ENCODE measurements around the gene ASPG.
"Not testable (repeated sequence)": the region's sequence is repeated elsewhere in the genome, so short reads cannot be mapped to it uniquely, and the experiment has no call there.

Gene ASPG

DNA sequence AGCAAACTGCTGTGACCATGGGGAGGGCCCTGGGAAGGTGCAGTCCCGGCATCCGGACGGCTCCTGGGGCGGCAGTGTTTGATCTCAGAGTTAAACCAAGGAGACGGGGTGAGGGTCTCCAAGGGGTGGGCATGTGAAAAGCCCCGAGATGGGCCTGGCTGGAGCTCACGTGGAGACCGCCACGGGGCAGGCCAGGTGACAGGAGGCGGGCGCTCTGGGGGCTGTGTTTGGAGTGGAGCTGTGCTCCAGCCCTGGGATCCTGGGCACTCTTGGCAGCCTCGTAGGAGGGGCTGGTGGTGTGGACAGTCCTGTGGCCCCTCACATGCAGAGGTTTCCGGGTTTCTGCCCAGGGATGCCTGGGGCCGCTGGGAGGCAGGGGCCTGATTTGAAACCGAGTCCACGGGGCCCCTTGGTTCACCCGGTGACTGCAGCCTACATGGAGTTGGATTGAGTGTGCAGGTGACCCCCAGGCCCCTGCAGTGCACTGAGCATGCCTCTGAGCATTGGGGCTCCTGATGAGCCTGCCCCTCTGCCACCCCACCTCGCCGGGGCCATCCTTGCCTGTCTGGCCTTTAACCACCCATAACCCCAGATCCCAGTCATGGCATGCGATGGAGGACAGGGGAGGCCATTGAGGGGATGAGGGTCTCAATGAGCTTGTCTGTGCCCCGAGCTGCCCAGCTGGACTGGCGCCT is 61.3 kb downstream of the ASPG start:
- Histone ChIP-seq H3K4me1 (ENCODE audit: control insufficient read depth, insufficient read depth, low read length) (peaks cover 5% of the 10 kb centered on the region), H3K9ac (ENCODE audit: low read length) (no peak overlapping the region), H3K4me3 (ENCODE audit: low read length) (no peak overlapping the region), H3K9me3 (ENCODE audit: control insufficient read depth, low read length) (no peaks in the 10 kb centered on the region), H3K27me3 (ENCODE audit: control insufficient read depth, insufficient read depth, low read length) (peaks cover 3% of the 10 kb centered on the region), H3K36me3 (ENCODE audit: control insufficient read depth, insufficient read depth, low read length) (no peaks in the 10 kb centered on the region)

DNA sequence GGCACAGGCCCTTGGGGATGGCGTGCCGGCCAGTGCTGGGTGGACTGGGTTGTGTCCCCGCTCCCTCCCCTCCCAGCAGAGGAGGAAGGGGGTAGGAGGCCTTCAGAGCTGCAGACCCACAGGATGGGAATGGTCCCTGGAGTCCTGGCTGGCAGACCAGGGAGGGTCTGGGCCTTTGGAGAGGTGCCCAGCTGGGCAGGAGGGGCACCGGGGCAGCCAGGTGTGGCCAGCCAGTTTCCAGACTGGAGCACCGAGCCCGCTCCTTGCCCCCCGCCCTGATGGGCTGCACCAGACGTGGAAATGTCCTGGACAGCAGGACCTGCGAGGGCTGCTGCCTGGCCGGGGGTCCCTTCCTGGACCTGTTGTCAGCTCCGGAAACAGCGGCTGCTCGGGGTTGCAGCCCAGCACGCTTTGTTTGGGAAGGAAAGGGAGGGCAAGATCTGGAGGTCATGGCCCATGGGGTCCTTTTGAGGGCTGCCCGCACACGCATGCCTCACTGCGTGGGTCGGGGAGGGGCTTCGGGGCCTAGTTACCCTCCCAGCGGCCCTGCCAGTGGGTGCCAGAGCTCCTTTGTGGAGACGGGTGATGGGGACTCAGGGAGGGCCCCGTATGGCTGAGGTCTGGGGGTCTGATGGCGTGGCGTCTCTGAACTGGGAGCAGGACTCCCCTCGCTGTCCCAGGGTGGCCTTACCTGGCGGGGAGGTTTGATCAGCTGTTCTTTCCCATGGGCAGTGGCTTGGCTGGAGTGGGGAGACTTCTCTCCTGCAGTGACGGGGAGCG is 62.0 kb downstream of the ASPG start:
- peaks cover 3% of the 10 kb centered on the region for H3K27me3 ChIP-seq (ENCODE audit: control insufficient read depth, insufficient read depth, low read length)
- no peaks in the 10 kb centered on the region for H3K9me3 ChIP-seq (ENCODE audit: control insufficient read depth, low read length)
- H3K36me3 ChIP-seq (ENCODE audit: control insufficient read depth, insufficient read depth, low read length): no peaks in the 10 kb centered on the region
- no peak overlapping the region for H3K9ac ChIP-seq (ENCODE audit: low read length)
- H3K4me3 ChIP-seq (ENCODE audit: low read length): no peak overlapping the region
- H3K4me1 ChIP-seq (ENCODE audit: control insufficient read depth, insufficient read depth, low read length): peaks cover 5% of the 10 kb centered on the region

DNA sequence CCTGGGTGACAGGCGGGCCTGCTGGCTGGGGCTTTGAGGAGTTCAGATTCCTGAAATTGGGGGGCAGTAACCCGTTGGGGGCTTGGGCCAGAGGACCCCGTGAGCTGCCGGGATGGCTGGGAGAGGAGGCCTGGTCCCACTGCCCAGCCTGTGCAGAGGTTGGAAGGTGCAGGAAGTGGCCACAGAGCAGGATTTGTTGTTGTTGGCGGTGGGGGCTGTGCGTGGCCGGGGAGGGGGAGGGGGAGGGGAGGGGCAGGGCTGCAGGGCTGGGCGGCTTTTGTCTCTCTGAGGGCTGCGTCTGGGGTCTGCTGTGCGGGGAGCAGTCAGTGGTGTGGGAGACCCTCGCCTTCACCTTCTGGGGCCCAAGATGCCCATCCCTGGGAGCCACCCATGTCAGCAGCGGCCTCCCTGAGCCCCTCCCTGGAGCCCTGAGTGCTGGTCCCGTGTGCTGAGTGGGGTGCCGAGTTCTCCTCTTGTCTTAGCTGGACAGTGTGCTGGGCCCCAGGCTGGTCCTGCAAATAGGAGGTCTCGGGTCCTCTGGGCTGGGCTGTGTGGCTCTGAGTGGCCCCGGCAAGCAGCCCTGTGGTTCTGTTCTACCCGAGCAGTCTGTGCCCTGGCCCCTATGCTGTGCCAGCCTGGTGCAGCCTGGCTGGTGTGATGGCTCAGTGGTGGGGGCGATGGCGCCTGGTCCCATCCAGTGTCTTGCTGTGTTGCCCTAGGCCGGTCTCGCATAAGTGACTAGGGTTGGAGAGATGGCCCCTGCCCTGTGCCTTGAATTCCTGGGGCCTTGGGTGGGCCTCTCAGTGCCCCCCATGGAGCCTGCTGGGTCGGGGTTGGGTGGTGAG is 63.2 kb downstream of the ASPG start:
- H3K9me3 ChIP-seq (ENCODE audit: control insufficient read depth, low read length): no peaks in the 10 kb centered on the region
- no peaks in the 10 kb centered on the region for H3K36me3 ChIP-seq (ENCODE audit: control insufficient read depth, insufficient read depth, low read length)
- H3K9ac ChIP-seq (ENCODE audit: low read length): no peak overlapping the region
- peaks cover 3% of the 10 kb centered on the region for H3K27me3 ChIP-seq (ENCODE audit: control insufficient read depth, insufficient read depth, low read length)
- peaks cover 9% of the 10 kb centered on the region for H3K4me1 ChIP-seq (ENCODE audit: control insufficient read depth, insufficient read depth, low read length)
- H3K4me3 ChIP-seq (ENCODE audit: low read length): no peak overlapping the region

DNA sequence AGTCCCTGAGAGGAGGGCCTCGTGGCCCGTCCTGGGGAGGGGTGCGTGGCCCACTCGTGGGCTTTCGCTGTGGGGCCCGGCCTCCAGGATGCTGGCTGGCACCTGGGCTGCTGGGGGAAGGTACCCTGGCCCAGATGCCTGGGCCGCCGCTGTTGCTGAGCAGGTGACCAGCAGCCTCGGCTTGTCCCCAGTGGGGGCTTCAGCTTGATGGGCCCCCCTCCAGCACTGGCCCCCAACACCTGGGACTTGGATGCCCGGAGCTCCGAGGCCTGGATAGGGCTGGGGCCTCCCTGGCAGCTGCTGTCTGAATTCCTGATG is 63.7 kb downstream of the ASPG start:
- Histone ChIP-seq H3K27me3 (ENCODE audit: control insufficient read depth, insufficient read depth, low read length) (no peaks in the 10 kb centered on the region), H3K9ac (ENCODE audit: low read length) (no peak overlapping the region), H3K9me3 (ENCODE audit: control insufficient read depth, low read length) (no peaks in the 10 kb centered on the region), H3K4me1 (ENCODE audit: control insufficient read depth, insufficient read depth, low read length) (peaks cover 5% of the 10 kb centered on the region), H3K4me3 (ENCODE audit: low read length) (no peak overlapping the region), H3K36me3 (ENCODE audit: control insufficient read depth, insufficient read depth, low read length) (no peaks in the 10 kb centered on the region)

DNA sequence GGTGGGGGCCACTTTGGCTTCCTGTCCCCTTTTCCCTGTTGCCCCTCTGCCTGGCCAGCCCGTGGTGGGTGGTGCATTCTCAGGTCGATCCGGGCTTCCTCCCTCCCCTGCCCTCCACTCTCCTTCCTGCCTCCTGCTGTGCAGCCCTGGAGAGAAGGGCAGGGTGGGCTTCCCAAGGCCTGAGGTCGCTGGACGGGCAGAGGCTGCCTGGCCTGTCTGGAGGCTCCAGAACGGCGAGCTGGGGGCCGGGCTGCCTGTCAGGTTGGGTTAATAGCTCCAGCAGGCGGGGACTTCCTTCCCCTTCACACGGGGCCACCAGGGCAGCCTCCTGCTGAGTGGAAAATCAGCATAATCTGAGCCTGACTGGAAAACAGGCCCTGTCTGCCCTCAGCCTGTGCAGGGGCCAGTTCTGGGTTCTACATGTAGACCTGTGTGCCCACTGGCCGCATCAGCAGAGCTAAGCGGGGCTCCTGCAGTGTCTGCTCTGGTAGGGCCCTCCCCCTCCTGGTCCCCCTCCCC is 64.2 kb downstream of the ASPG start:
- no peaks in the 10 kb centered on the region for H3K36me3 ChIP-seq (ENCODE audit: control insufficient read depth, insufficient read depth, low read length)
- no peak overlapping the region for H3K9ac ChIP-seq (ENCODE audit: low read length)
- peaks cover 5% of the 10 kb centered on the region for H3K4me1 ChIP-seq (ENCODE audit: control insufficient read depth, insufficient read depth, low read length)
- no peak overlapping the region for H3K4me3 ChIP-seq (ENCODE audit: low read length)
- H3K27me3 ChIP-seq (ENCODE audit: control insufficient read depth, insufficient read depth, low read length): no peaks in the 10 kb centered on the region
- H3K9me3 ChIP-seq (ENCODE audit: control insufficient read depth, low read length): no peaks in the 10 kb centered on the region

DNA sequence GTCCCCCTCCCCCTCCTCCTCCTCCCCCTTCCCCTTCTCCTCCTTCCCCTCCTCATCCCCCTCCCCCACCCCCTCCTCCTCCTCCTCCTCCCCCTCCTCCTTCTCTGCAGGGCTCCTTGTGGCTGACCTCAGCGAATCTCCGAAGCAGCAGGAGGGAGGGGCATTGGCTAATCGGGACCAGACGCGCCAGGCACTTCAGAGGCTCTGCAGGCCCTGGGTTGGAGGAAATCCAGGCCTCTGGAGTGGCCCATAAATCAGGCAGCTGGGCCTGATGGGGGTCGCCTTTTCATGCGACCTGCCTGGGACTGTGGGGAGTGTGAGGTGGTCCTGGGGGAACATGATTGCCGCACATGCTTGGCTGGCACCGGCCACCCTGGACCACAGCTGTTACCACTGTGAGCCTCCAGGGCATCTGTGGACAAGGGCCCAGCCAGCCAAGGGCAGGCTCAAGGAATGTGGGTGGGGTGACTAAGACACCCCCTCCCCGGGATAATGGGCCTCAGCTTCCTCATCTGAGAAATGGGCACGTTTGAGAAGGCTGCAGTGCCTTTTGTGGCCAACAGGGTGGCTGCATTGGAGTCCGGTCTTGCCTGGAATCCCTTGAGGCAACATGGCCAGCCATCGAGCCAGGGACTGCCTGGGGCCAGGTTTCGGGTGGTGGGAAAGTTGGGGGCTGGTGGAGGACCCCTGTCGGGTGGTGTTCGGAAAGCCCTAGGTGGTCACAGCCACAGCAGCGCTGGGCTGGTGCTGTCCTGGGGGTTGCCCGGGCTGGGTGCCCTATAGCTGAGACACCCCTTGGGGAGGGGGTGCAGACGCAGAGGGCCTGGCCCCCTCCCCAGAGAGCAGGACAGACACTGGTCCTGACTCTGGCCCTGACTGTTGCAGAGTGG is 64.9 kb downstream of the ASPG start:
- no peak overlapping the region for H3K9ac ChIP-seq (ENCODE audit: low read length)
- H3K9me3 ChIP-seq (ENCODE audit: control insufficient read depth, low read length): no peaks in the 10 kb centered on the region
- no peak overlapping the region for H3K4me3 ChIP-seq (ENCODE audit: low read length)
- peaks cover 5% of the 10 kb centered on the region for H3K4me1 ChIP-seq (ENCODE audit: control insufficient read depth, insufficient read depth, low read length)
- H3K36me3 ChIP-seq (ENCODE audit: control insufficient read depth, insufficient read depth, low read length): no peaks in the 10 kb centered on the region
- no peaks in the 10 kb centered on the region for H3K27me3 ChIP-seq (ENCODE audit: control insufficient read depth, insufficient read depth, low read length)

DNA sequence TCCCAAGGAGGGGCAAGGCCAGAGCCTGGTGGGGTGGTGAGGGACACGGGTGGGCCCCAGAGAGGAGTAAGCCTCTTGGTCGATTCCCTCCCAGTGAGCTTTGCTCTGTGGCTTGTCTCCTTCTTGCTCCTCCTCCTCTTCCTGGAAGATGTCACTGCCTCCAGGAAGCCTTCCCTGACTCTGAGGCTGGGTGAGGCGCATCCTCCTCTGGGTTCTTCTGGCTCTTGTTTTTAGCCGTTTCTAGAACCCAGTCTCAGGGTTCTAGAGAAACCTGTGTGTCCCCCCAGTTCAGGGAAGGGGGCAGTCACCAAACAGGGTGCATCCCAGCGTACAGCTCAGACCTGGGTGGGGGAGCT is 65.5 kb downstream of the ASPG start:
- no peak overlapping the region for H3K4me3 ChIP-seq (ENCODE audit: low read length)
- peaks cover 5% of the 10 kb centered on the region for H3K4me1 ChIP-seq (ENCODE audit: control insufficient read depth, insufficient read depth, low read length)
- no peaks in the 10 kb centered on the region for H3K9me3 ChIP-seq (ENCODE audit: control insufficient read depth, low read length)
- H3K27me3 ChIP-seq (ENCODE audit: control insufficient read depth, insufficient read depth, low read length): no peaks in the 10 kb centered on the region
- H3K36me3 ChIP-seq (ENCODE audit: control insufficient read depth, insufficient read depth, low read length): no peaks in the 10 kb centered on the region
- no peak overlapping the region for H3K9ac ChIP-seq (ENCODE audit: low read length)

DNA sequence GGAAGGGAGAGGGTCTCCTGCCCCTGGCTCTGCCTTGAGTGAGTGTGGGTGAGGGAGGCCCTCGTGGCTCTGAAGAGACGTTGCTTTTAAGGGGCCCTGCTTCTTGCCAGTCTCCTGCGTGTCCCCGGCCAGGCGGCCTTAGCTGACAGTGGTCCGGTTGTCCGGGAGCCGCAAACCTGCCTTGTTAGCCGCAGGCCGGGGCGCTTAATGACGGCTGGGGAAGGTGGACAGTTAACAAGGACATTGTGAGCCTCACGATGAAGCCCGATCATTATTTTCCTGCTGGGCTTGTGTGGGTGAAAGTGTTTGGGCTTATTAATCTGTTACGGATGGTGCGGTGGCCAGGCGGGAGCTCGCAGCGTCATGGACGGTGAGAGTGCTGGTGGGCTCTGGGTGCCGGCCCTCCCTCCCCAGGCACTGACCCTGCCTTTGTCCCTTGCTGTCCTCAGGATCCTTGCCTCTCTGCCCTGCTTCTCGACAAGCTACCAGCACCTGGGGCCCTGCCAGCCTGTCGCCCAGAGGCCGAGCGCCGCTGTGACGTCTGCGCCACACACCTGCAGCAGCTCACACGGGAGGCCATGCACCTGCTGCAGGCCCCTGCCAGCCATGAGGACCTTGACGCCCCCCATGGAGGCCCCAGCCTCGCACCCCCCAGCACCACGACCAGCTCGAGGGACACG is 66.2 kb downstream of the ASPG start:
- peaks cover 5% of the 10 kb centered on the region for H3K4me1 ChIP-seq (ENCODE audit: control insufficient read depth, insufficient read depth, low read length)
- no peaks in the 10 kb centered on the region for H3K36me3 ChIP-seq (ENCODE audit: control insufficient read depth, insufficient read depth, low read length)
- H3K9me3 ChIP-seq (ENCODE audit: control insufficient read depth, low read length): no peaks in the 10 kb centered on the region
- no peak overlapping the region for H3K9ac ChIP-seq (ENCODE audit: low read length)
- no peak overlapping the region for H3K4me3 ChIP-seq (ENCODE audit: low read length)
- no peaks in the 10 kb centered on the region for H3K27me3 ChIP-seq (ENCODE audit: control insufficient read depth, insufficient read depth, low read length)

DNA sequence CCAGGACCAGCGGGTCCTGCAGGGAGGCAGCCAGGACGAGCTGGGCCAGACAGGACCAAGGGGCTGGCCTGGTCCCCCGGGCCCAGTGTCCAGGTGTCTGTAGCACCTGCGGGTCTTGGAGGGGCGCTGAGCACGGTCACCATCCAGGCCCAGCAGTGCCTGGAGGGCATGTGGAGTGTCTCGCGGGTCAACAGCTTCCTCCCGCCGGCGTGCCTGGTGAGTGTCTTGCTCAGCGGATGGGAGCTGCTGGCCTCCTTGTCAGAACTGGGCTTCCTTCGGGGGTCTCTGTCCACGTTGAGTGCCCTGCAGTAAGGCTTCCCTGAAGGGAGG is 66.7 kb downstream of the ASPG start:
- H3K4me3 ChIP-seq (ENCODE audit: low read length): no peak overlapping the region
- H3K4me1 ChIP-seq (ENCODE audit: control insufficient read depth, insufficient read depth, low read length): peaks cover 5% of the 10 kb centered on the region
- H3K9ac ChIP-seq (ENCODE audit: low read length): no peak overlapping the region
- H3K27me3 ChIP-seq (ENCODE audit: control insufficient read depth, insufficient read depth, low read length): no peaks in the 10 kb centered on the region
- no peaks in the 10 kb centered on the region for H3K9me3 ChIP-seq (ENCODE audit: control insufficient read depth, low read length)
- no peaks in the 10 kb centered on the region for H3K36me3 ChIP-seq (ENCODE audit: control insufficient read depth, insufficient read depth, low read length)

DNA sequence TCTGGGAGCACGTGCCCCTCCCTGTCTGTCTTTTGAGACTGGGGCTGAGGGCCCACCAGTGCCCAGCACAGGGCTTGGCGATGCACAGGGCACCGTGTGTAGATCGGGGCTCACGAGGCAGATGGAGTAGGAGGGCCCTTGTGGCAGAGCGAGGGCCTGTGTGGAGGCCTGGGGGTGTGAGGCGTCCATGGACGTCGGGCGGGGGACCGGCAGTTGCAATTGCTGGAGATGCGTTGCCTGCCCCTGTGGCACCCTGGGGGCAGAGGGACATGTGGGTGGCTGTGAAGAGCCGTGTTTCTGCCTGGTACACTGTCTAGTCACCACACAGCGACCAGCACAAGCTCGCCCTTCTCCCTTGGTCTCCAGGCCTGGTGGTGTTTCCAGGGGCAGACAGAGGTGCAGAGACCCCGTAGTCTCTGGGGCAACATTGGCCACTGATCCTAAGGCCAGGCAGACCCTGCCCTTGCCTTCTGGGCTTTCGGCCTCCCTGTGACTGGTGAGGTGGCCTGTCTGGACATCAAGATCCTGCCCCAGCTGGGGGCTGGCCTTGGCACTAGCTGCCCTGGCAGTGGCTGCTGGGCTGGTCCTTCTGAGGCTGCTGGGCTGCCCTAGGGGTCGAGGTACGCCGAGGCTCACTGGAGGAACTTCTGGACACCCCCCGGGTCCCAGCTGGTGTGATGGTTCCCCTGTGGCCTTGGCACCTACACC is 67.3 kb downstream of the ASPG start:
- peaks cover 5% of the 10 kb centered on the region for H3K4me1 ChIP-seq (ENCODE audit: control insufficient read depth, insufficient read depth, low read length)
- H3K36me3 ChIP-seq (ENCODE audit: control insufficient read depth, insufficient read depth, low read length): no peaks in the 10 kb centered on the region
- H3K27me3 ChIP-seq (ENCODE audit: control insufficient read depth, insufficient read depth, low read length): no peaks in the 10 kb centered on the region
- H3K4me3 ChIP-seq (ENCODE audit: low read length): no peak overlapping the region
- H3K9me3 ChIP-seq (ENCODE audit: control insufficient read depth, low read length): no peaks in the 10 kb centered on the region
- no peak overlapping the region for H3K9ac ChIP-seq (ENCODE audit: low read length)

DNA sequence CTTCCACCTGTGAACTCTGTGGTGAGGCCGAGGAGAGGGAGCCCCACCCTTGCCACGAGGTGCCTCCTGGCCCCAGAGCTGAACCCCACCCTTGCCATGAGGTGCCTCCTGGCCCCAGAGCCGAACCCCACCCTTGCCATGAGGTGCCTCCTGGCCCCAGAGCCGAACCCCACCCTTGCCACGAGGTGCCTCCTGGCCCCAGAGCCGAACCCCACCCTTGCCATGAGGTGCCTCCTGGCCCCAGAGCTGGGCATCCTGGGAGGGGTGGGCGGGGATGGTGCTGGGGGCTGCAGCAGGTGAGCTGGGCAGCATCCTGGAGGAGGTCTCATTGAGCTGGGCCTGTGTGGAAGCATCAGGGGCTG is 67.9 kb downstream of the ASPG start:
- not testable (repeated sequence) for H3K4me3 ChIP-seq (ENCODE audit: low read length); H3K9me3 ChIP-seq (ENCODE audit: control insufficient read depth, low read length); H3K9ac ChIP-seq (ENCODE audit: low read length); H3K27me3 ChIP-seq (ENCODE audit: control insufficient read depth, insufficient read depth, low read length); H3K36me3 ChIP-seq (ENCODE audit: control insufficient read depth, insufficient read depth, low read length); H3K4me1 ChIP-seq (ENCODE audit: control insufficient read depth, insufficient read depth, low read length)
